ENCODE results near the gene ALDH3A1. TPM values are rescaled to one million over a fixed set of nuclear protein-coding genes. Genes with fewer than 3 reads are reported as not detected.

Gene ALDH3A1
- total and polyA plus RNA-seq, 2 donors (not counting 3 experiments of a cell fraction or from before 2014, with no cell fraction given) = 0.11 to 1.2 TPM

DNA sequence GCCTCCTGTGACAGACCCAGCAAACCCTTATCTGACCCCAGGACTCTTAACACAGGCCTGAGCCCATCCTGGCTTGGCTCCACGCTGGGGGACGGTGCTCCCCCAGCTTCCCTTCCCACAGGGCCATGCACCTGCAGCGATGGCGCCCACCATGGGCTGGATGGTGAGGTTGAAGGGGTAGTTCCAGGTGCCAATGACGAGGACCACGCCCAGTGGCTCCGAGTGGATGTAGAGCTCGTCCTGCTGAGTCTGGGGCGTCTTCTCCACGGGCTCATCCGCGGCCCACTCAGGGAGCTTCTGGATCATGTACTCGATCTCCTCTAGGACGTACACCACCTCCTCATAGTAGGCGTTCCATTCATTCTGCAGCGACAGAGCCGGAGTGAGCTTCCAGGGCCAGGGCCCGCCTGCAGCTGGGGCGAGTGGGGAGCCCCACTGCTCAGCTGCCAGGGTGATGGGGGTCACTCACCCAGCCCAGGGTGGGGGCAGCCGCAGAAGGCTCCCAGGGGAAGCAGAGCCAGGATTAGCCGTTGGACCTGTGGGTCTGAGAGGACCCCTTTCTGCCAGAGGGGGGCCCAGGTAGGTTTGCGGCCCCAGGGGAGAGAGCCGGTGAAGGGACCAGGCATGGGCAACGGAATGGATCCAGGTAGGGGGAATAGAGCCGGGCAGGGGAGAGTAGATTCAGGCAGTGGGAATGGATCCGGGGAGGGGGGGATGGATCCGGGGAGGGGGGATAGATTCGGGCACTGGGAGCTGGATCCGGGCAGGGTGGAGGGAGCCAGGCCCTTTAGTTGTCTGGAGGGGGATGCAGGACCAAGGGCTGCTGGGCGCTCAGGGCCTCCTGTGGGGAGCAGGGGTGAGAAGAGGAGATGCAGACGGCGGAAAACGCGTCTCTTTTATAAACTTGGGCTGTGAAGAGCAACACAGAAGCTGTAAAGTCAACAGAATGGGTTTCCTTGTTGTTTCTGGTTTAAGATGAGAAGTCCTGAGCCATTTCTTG is 4.7 kb downstream of the ALDH3A1 start:
- no TSS peak for BruUV-seq (replicated peaks)
- intact Hi-C loops (cut with micrococcal nuclease) = loop anchor here (2.0 kb wide), 1 partner anchor 95 kb away; the partner anchor contains the start of gene ALDH3A2
- Histone ChIP-seq H3K36me3 (ENCODE audit: control insufficient read depth in 2 of 2, extremely low read depth in 1 of 2, insufficient read depth in 2 of 2, low read length in 2 of 2) (no peaks in the 10 kb centered on the region), H3K9ac (replicated peaks; ENCODE audit: extremely low read depth, insufficient read depth, low read length) (no peak overlapping the region), H3K27me3 (ENCODE audit: control insufficient read depth in 2 of 2, insufficient read depth in 2 of 2, low read length in 2 of 2) (no peaks in the 10 kb centered on the region), H4K20me1 (replicated peaks; ENCODE audit: control insufficient read depth, extremely low read depth, insufficient read depth, low read length) (no peaks in the 10 kb centered on the region), H3K27ac (ENCODE audit: insufficient read depth, low read depth, low read length) (no peak overlapping the region), H3K79me2 (ENCODE audit: control insufficient read depth, insufficient read depth, low read length) (no peaks in the 10 kb centered on the region), H2AFZ (ENCODE audit: low read depth, low read length) (no peak overlapping the region), H3K9me3 (replicated peaks; ENCODE audit: control insufficient read depth, insufficient read depth, low read length) (no peaks in the 10 kb centered on the region), H3K4me1 (ENCODE audit: control insufficient read depth, extremely low read depth, insufficient read depth, low read length) (peaks cover 5% of the 10 kb centered on the region), H3K4me3 (replicated peaks in 1 of 3; ENCODE audit: insufficient read depth in 1 of 3, low read depth in 1 of 3, low read length in 3 of 3) (no peak overlapping the region), H3K4me2 (ENCODE audit: insufficient read depth, low read length) (no peak overlapping the region), H3K9me1 (replicated peaks; ENCODE audit: control insufficient read depth, extremely low read depth, insufficient read depth, low read length) (no peaks in the 10 kb centered on the region)
- FAIRE-seq = no peak
- POLR2A ChIA-PET = no interaction called here
- DNase-seq (ENCODE audit: low read depth, low spot score) = no peak
- TF ChIP-seq GATA2 (IDR thresholded peaks at IDR 0.05; ENCODE audit: insufficient read depth, insufficient read length, low read depth, low read length) = no peak
- TF ChIP-seq MAX (IDR thresholded peaks at IDR 0.05; ENCODE audit: insufficient read depth, insufficient read length) = no peak
- TF ChIP-seq, protein P1, sequence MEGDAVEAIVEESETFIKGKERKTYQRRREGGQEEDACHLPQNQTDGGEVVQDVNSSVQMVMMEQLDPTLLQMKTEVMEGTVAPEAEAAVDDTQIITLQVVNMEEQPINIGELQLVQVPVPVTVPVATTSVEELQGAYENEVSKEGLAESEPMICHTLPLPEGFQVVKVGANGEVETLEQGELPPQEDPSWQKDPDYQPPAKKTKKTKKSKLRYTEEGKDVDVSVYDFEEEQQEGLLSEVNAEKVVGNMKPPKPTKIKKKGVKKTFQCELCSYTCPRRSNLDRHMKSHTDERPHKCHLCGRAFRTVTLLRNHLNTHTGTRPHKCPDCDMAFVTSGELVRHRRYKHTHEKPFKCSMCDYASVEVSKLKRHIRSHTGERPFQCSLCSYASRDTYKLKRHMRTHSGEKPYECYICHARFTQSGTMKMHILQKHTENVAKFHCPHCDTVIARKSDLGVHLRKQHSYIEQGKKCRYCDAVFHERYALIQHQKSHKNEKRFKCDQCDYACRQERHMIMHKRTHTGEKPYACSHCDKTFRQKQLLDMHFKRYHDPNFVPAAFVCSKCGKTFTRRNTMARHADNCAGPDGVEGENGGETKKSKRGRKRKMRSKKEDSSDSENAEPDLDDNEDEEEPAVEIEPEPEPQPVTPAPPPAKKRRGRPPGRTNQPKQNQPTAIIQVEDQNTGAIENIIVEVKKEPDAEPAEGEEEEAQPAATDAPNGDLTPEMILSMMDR (IDR thresholded peaks at IDR 0.05; ENCODE audit: extremely low read depth in 1 of 2, insufficient read depth in 1 of 2, low read depth in 1 of 2, low read length in 2 of 2) = no peak
- TF ChIP-seq MYC (IDR thresholded peaks at IDR 0.05; ENCODE audit: low read depth, low read length) = no peak
- no peak for TF ChIP-seq POLR2AphosphoS5 (IDR thresholded peaks at IDR 0.05; ENCODE audit: insufficient read depth, low read depth, low read length)
- no peak for TF ChIP-seq FOS (IDR thresholded peaks at IDR 0.05; ENCODE audit: borderline replicate concordance, insufficient read depth, low read length)
- no peak for TF ChIP-seq JUN (IDR thresholded peaks at IDR 0.05; ENCODE audit: borderline replicate concordance, insufficient read depth, insufficient read length, low read depth)
- no peak for TF ChIP-seq POLR2A (IDR thresholded peaks at IDR 0.05; ENCODE audit: low read depth, low read length)
- no peak for TF ChIP-seq EZH2 (IDR thresholded peaks at IDR 0.05; ENCODE audit: borderline replicate concordance, low read depth, low read length, severe bottlenecking)
- CTCF ChIA-PET = interaction anchor here (1.2 to 4.5 kb wide), 3 partner anchors 20 to 96 kb away, joined by 3 to 100 read pairs (median 29); partner anchors contain the start of gene ALDH3A2
- dilution Hi-C loops (cut with MboI; ENCODE audit: extremely low pct_ligation_motif_present, low sequenced_read_pairs) = no loop called here

Data from endothelial cell of umbilical vein (primary cell).